Fibroblast of peridontal ligament (primary cell): ENCODE results near the gene PRORP.
"Not testable (repeated sequence)": the region's sequence is repeated elsewhere in the genome, so short reads cannot be mapped to it uniquely, and the experiment has no call there.

Experiments used
- DNase-seq: peaks from one replicate; pipeline ENCODE4 v3.0.0-alpha.2; 2010; ENCODE audit errors: extremely low read depth

Gene PRORP

DNA sequence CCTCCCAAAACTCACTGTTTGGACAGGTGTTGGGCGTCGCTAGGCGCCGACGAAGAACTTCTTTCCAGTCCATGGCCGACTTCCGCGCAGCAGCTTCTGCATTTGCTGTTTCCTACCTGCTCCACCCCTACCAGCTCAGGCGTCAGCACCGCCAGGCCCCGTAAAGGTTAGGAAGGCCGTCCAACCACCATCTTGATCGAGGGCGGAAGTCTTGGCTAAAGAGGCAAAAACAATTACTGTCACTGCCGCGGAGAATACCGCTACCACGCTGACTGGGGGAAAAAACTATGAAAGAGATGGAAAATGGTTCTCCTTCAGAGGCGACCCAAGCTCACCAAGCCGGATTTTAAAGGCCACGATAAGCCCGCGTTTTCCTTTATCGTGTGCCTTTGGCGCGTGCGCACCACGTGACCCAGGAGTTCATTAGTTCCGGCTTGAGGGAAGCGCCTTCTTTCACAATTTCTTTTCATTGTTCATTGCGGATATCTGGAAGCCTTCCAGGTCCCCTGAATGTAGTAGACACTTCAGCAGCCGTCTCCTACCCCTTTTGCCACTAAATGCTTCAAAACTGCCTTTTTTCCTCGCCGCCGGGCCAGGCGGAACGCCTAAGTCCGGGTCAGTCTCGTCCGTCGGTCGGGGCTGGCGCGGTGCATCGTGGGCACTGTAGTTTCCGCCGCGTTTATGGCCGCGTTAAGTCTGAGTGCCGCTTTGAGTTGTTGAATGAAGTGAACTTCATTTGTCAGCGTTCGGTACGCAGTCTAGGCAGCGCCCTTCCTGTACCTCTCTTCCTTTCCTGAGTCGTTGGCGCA is at the start of gene PRORP, which contains the start of gene PPP2R3C:
PRORP (plus strand) TSS at position 666 of the 809 bp plus-strand sequence. CDS start 694 bp downstream, outside the sequence.
PPP2R3C (minus strand) TSS at position 104 of the 809 bp plus-strand sequence; CDS start at position 73, 31 bp downstream.
- DNase-seq, result peak; percentile 90

DNA sequence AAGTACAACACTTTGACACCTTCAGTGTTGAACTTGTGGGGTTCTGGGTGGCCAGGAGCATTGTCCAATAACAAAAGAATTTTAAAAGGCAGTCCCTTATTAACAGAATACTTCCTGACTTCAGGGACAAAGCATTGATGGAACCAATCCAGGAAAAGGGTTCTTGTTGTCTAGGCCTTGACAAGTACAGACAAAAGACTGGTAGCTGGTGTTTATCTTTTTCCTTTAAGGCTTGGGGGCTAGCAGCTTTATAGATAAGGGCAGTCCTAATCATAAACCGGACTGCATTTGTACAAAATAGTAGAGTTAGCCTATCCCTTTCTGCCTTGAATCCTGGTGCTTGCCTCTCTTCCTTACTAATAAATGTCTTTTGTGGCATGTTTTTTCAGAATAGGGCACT is 48.9 kb upstream of the PRORP start:
- no peak for DNase-seq

DNA sequence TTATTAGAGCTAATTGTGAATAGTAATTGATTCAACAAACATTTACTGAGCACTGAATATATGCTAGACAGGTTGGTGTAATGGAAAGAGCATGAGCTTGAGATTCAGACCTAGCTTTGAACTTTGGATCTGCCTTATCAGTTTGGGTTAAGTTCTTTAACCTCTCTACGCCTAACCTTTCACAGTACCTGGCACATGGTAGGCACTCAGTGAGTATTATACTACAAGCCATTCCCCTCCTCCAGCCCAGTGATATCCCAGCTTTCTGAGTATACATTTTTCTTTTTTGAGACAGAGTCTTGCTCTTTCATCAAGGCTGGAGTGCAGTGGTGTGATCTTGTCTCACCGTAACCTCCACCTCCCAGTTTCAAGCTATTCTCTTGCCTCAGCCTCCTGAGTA is 44.3 kb upstream of the PRORP start:
- DNase-seq, result no peak

DNA sequence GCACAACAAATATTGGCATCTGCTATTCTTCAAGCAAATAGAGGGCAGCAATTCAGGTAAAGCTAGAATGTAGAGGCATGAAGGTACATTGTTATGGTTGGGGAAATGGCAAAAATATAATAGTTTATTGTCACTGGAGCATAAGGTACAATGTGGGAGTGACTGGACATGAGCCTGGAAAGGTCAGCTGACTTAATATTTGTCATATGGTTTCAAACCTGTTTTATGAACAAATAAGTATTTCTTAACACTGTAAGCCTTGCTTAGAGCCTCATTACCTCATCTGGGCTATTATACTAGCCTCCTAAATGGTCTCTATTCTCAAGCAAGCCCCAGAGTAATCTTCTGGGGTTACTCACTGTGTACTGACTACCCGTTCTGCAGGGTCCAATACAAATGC is 42.6 kb upstream of the PRORP start:
- no peak for DNase-seq

GRCh38 chr14:35083530-35084150 is 38.7 kb upstream of the PRORP start:
- DNase-seq, result no peak

GRCh38 chr14:35085441-35085840 is 36.9 kb upstream of the PRORP start:
- DNase-seq, result no peak

- DNase-seq, result no peak
Measured at GRCh38 chr14:35088514-35088913, 33.8 kb upstream of the PRORP start.

- not testable (repeated sequence) for DNase-seq
Measured at GRCh38 chr14:35094645-35095044, 27.7 kb upstream of the PRORP start.

- DNase-seq, result no peak
Measured at GRCh38 chr14:35107866-35108265, 14.5 kb upstream of the PRORP start.

- DNase-seq, result no peak
Measured at GRCh38 chr14:35112641-35113040, 9.7 kb upstream of the PRORP start.

- no peak for DNase-seq
Measured at GRCh38 chr14:35113308-35113950, 8.9 kb upstream of the PRORP start.

- DNase-seq, result peak; percentile 55
Measured at GRCh38 chr14:35114036-35114435, 8.3 kb upstream of the PRORP start.

DNA sequence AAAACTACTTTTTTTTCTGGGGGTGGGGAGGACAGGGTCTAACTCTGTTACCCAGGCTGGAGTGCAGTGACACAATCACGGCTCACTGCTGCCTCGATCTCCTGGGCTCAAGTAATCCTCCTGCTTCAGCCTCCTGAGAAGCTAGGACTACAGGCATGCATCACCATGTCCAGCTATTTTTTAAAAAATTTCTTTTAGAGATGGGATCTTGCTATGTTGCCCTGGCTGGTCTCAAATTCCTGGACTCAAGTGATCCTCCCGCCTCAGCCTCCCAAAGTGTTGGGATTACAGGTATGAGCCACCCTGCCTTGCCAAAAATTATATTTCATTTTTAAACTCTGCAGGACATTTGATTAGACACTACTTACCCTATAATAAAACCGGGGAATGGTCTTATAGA is 6.1 kb upstream of the PRORP start:
- DNase-seq, result no peak

DNA sequence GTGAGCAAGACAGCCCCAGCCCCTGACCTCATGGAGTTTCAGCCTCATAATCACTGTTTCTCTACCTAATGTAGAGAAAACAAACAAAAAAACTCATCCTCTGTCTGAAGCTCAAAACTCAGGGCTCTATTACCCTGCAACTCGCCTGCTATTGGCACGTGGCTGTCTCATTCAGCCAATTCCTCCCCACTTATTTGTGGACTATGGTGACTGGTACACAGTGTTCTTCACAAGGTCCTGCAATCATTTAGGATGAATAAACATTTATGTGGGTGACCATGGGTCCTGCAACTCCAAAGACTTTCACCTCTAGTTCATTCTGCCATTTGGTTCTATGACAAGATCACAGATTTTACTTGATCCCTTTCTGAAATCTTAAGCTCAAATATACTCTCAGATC is 5.2 kb upstream of the PRORP start:
- DNase-seq, result no peak

DNA sequence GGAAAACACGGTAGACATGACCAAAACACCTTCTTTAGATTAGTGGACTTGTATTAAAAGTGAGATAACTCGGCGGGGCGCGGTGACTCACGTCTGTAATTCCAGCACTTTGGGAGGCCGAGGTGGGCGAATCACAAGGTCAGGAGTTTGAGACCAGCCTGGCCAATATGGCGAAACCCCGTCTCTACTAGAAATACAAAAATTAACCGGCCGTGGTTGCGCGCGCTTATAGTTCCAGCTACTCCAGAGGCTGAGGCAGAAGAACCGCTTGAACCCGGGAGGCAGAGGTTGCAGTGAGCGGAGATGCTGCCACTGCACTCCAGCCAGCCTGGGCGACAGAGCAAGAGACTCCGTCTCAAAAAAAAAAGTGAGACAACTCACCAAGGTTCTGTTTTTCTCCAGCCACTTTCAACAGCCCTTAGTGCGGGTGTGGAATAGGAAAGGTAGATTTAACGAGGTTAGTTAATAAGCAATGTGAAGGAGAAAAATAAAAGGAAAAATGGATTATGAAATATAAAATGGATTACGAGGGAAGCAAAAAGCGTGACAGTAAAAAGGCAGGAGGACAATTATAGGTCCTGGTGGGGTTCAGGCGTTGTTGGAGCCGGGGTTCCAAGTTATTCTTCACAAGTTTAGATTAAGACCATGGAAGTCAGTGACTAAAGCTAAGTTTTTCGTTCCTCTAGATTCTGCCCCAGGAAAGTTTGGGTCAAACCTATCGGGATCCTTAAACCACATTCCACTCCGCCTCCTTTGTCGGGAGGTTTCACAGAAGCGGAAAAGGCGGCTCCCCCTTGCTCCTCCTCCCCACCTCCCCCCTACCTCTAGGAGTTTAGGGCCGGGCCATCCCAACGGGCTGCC is 1.1 kb upstream of the PRORP start:
- DNase-seq, result peak; percentile 6

DNA sequence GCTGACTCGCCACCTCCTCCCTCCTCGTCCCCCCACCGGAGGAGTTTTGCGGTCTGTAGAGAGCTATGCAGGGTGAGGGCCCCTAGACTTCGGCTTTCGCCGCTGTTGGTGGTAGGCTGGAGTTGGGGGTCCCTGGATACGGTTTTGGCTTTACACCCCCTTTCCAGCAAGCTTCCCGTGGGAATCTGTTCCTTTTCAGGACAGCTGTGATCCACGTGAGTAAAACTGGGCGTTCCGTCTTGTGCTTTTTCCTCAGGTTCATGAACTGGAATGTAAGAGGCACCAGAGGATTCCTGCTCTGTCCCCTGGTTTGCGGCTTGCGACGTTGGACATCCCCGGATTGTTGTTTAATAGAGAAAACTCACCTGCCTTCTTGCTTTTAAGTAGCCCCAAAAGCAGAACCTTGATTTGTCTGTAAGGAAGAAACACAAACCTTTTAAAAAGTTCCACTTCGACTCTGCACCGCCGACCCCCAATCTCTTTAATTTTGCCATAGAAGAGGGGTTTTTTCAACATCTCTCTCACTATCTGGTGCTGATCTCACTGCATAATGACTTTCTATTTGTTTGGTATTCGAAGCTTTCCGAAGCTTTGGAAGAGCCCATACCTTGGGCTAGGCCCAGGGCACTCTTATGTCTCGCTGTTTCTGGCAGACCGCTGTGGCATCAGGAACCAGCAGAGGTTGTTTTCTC is 490 bp downstream of the PRORP start:
- DNase-seq, result peak; percentile 49

GRCh38 chr14:35123388-35123703 is 994 bp downstream of the PRORP start:
- no peak for DNase-seq

DNA sequence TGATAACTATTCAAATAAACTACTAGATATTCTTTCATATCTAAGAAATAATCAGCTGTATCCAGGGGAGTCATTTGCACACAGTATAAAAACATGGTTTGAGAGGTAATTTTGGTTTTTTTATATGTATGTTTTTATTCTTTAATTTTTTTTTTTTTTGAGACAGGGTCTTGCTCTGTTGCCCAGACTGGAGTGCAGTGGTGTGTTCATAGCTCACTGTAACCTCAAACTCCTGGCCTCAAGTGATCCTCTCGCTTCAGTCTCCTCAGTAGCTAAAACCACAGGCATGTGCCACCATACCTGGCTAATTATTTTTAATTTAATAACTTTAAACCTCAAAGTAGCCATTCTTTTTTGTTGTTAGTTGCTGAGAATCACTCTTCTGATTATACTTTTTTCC is 1.8 kb downstream of the PRORP start:
- DNase-seq, result no peak

DNA sequence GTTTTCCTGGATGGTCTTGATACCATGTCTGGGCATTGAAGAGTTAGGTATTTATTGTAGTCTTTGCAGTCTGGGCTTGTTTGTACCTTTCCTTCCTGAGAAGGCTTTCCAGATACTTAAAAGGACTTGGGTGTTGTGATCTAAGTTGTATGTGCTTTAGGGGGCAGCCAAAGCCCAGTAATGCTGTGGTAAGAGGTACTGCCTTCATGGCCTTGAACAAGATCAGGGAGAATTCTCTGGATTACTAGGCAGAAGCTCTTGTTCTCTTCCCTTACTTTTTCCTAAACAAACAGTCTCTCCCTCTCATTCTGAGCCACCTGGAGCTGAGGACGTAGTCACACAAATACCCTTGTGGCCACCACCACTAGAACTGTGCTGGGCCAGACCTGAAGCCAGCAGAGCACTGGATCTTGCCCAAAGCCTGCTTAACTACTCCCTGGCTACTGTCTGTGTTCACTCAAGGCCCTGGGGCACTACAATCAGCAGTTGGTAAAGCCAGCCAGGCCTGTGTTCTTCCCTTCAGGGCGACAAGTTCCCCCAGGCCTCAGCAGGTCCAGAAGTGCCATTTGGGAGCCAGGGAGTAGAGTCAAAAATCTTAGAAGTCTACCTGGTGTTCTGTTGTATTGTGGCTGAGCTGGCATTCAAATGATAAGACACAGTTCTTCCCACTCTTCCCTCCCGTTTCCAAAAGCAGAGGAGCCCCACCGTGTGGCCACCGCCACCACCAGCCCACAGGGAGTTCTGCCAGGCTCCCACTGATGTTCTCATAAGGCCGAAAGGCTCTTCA is 11.4 kb downstream of the PRORP start:
- DNase-seq, result no peak

- no peak for DNase-seq
Measured at GRCh38 chr14:35134329-35135123, 12.2 kb downstream of the PRORP start.
